NCI-H2029 (cell line): Measurements from ENCODE around the gene GATA6.

Source experiments
- DNase-seq: peaks from one replicate; lab custom pipeline; 2025; lab: John Stamatoyannopoulos, UW

The GATA6 gene

DNA sequence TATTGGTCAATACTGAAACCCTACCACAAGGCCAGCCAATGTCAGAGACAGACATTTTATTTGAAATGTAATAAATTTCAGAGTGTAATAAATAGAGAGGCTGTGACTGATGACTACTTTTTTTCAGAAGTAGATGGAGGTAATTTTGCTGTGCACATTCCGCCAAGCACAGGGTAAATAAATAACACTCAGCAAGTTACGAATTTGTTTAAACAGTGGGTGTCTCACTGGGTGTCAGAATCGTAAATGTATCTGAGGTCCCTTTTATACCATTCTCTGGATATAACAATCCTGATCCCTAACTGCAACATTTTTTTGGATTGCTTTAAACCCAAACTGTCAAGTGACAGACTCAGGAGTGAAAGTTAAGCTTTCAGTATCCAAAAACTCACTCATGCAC is 74.1 kb downstream of the GATA6 start:
- no peak for DNase-seq

DNA sequence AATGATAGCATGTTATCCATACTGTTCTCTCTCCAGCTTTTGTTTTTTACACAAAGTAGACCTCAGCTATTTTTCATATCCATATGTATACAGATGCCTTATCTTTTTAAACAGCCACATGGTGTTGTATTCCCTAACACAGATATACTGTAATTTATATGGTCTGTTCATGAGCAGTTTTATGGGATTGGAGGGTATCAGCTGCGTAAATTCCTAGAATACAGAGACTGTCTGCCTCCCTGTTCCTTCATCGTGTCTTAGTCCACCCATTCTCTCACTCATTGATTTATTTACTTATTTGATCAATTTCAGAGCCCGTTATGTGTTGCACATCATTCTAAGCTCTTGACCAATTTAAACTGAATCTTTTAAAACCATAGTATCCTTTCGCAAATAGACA is 80.6 kb downstream of the GATA6 start:
- DNase-seq, result no peak

DNA sequence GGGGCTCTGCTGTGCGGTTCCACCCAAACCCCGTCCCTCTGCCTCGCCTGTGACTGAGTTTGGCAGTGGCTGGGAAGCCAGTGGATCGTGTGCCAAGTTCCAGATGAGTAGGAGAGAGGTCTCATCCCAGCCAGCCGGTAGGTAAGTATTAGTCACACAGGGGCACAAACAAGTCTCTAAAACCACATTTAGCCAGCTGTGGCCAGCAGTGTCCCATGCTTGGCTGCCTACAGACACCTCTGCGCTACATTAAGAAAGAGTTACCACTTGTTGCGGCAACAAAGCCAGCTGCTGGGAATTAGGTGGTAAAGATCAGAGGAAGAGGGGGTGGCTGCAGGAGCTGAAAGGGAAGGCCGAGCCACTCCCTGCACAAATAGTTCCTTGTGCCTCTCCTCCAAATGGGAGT is 81.2 kb downstream of the GATA6 start:
- DNase-seq, result no peak
